RPMI7951 (cell line): ENCODE results near the gene FMNL3. TPM values are rescaled to one million over a fixed set of nuclear protein-coding genes. Genes with fewer than 3 reads are reported as not detected.

Experiments
- DNase-seq: peaks from one replicate; pipeline ENCODE4 v3.0.0-alpha.2; 2012; ENCODE audit warnings: low read depth
- total RNA-seq: library from RNA; depleted of rRNA; stranded (reverse); fragments of >200 nt; shearing (Covaris generic); gene quantifications from 2 replicates; pipeline ENCODE4 v1.2.3, GENCODE V29; 2014

The FMNL3 gene
- total RNA-seq, 1 experiment from 2014 or later, result 24.4 TPM

DNA sequence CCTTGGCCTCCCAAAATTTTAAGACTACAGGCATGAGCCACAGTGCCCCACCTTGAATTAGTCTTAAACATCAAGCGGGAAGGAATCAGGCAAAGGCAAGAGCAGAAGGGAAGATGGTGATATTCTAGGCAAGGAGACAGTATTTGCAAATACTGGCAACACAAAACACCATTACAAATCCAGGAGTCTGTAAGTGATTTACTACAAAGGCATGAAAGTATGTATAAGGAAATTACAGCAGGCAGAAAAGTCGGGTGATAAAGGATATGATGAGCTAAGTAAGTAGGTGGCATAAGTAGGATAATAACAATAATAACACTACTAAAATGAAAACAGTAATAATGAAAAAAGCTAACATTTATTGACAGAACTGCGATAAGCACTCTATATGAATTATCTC is 28.5 kb downstream of the FMNL3 start:
- DNase-seq, result no peak

- no peak for DNase-seq
Measured at GRCh38 chr12:49675137-49675536, 32.1 kb downstream of the FMNL3 start.

DNA sequence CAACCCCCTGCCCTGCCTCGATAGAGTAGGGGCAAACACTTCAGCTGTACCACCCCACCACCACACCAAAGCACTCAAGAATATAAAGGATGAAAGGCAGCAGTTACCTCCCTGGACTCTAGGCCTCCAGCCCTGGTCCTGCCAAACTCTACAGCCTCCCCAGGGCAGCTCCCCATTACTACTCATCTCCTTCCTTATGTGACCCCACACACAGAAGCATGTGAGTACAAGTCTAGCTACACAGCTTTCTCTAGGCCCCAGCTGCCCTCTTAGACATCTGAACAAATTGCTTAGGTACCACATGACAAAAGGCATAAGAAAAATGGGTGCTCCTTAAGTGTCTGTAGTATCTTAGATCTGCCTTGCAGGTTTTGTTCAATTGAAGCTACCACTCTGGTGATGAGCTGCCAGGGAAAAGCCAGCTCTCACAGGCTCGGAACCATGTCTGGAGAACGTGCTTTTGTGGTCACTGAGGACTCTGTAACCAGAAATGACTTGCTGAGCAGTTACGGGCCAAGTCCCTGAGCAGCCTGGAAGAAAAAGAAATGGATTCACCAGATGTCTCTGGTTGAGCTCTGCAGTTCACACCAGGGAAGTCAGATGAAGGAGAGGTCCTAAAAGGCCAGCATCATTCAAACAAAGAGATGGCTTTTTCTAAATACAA is 32.8 kb downstream of the FMNL3 start:
- peak; percentile 70 for DNase-seq

DNA sequence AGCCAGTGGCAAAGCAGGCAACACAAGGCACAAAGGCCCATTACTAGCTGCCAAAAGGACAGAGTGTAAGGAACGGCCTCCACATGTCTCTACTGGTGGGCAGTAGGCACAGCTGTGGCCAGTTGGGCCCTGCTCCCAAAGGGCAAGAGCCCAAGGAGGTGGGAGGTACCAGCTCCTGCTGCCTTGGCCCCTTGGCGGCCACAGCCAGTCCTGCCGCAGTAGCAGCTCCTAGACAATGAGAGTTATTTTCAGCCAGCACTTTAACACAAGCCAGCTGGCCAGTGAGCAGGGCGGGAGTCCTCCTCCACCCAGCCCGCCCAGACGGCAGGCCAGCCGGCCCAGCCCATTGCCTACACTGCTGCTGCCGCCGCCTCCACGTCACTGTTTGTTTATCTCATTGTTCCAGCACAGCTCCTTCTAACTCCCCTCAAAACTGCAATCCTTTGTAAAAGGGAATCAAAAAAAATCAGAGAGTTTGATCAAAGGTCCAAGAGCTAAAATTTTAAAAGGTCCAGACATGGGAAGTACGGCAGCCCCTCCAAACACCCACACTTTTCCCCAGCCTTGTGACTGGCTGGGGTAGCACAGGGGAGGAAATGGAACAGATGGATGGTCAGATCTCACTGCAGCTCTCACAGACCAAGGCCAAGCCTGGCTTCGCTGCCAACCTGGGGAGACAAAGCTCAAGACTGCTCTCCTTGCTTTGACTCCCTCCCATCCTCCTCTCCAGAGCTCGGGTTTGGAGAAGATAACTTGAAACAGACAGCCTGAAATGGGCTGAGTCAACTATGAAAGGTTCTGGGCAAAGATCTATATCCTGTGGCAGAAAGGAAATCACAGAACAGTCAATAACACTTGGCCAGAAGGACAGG is 33.5 kb downstream of the FMNL3 start:
- DNase-seq, result peak; percentile 96

- no peak for DNase-seq
Measured at GRCh38 chr12:49672301-49673217, 34.6 kb downstream of the FMNL3 start.

- no peak for DNase-seq
Measured at GRCh38 chr12:49671031-49671765, 36.0 kb downstream of the FMNL3 start.

- DNase-seq, result no peak
Measured at GRCh38 chr12:49669796-49670195, 37.4 kb downstream of the FMNL3 start.

- DNase-seq, result no peak
Measured at GRCh38 chr12:49667325-49668090, 39.7 kb downstream of the FMNL3 start.

GRCh38 chr12:49666176-49666575 is 41.0 kb downstream of the FMNL3 start:
- DNase-seq, result no peak

DNA sequence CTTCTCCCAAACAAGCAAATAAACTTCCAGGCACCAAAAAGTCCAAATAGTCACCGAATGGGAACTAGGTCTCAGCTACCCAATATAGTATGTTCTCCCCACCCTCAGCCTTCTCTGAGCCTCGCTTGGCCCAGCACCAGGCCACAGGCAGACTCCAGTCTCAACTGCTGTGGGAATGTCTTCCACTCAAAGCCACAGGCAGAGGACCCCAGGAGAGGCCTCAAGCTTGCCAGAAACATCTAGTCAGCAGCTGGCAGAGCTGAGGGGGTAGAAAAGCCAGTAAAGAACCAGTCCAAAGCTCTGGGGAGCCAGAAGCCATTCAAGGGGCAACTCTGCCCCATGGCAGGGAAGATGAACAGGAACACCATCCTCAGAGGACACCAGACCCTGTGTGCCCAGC is 41.8 kb downstream of the FMNL3 start:
- peak; percentile 35 for DNase-seq

DNA sequence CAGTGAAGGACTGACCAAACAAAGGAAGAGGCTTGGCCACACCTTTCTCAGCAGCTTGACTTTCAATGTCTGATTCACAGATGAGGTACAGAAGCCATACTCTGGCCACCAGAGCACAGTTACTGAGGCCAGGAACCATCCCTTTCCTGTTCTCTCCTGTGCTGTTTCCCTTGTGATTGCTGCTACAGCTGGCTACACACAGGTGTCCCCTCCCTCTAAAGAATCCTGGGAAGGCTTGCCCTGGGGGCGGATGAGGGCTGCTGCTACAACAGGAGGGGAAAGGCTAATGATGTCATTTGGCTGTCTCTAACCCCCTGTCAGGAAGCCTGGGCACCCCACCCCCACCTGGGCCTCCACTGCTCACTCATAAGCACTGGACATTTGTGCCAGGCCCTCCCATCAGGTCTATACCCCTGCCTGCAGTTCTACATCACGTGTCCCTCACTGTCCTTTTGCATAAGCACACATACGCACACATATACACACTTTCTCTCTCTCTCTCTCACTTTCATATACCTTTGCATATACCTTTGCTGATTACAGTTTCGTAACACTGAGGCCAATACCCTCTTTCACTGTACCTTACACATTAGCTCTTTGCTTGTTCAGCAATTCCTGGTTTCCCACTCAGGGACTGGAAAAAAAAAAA is 42.5 kb downstream of the FMNL3 start:
- peak; percentile 32 for DNase-seq

GRCh38 chr12:49664167-49664566 is 43.0 kb downstream of the FMNL3 start:
- no peak for DNase-seq

DNA sequence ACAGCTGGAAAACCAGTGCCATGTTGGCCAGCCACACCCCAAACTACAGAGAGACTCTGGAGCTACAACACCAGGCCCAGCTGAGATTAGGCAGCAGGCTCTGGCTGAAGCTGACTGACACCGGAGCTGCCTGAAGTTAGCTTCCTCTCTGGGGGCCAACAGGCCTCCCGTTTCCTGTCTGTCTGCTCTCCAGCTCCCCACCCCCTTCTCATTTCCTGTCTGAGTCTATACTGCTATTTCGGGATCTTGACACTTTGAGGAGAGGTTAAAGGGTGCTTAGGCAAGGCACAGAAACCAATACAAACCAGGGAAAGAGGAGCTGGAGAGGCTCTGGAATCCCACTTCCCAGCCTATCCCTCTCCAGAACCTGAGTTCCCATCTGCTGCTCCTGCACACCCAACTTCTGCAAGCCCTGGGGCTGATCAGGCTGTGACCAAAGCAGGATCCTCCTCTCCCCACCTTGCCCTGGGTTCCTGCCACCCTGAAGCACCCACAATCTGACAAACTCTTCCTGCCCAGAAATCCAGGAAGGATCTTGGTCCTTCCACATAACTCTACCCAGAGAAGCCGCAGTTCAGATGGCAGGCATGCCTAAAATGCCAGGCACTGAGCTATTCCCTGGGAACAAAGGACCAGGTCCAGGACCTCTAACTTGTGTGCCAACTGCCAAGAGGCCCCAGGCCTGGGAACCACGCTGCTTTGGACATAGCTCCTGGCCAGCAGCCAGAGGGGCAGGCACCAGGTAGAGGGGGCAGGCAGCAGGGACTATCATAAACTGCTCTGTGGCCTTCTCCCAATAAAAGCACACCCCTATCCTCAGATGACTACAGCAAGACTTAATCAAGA is 44.0 kb downstream of the FMNL3 start:
- DNase-seq, result peak; percentile 89

DNA sequence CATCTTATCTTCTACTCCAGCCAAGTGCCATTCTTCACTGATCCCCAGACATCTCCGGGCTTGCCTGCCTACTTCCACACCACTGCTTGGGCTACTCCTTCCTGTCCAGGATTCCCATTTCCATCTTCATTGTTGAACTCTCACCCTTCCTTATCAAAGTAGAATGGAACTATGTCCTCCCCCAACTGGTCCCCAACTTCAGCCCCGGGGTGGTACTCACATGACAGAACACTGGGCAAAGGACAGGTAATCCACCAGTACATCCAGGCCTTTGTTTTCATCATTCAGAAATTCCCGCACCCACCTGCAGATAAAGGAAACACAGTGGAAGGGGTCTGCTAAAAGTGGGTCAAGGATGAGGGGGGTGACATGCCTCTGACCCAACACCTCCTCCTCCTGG is 45.5 kb downstream of the FMNL3 start:
- DNase-seq, result no peak

DNA sequence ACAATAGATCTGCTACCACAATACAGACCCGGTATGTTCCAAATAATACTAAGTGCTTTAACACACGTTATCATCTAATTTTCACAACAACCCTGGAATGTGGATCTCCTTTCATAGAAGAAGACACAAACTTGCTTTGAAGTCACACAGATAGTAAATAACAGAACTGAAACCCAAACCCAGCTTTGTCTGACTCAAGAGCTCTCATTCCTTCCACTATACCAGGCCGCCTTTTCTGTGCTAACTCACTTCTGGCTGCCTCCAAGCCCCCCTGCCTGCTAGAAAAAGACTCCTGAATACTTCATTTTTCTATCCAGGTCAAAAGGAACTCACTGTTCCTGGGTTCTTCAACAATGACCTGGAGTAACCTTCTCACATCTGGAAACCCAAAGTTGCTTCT is 46.0 kb downstream of the FMNL3 start:
- DNase-seq, result no peak

DNA sequence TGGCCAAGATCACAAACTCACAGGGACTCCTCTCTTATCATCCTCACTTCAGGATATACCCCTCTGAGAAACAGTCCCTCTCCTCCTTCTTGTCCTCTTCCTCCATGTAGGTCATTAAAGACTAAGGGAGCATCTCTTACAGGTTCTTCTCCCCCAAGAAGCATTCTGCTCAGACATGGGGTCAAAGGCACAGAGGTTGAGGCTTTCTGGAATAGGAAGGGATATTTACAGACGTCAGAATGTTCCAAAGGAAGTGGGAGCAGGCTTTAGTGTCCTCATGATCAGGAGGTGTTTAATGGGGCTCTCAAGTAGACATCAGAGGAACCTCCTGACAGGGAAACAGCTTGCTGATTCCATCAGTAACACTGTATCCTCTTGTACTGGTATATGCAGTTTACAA is 47.5 kb downstream of the FMNL3 start:
- no peak for DNase-seq

- no peak for DNase-seq
Measured at GRCh38 chr12:49658276-49658675, 48.9 kb downstream of the FMNL3 start.

DNA sequence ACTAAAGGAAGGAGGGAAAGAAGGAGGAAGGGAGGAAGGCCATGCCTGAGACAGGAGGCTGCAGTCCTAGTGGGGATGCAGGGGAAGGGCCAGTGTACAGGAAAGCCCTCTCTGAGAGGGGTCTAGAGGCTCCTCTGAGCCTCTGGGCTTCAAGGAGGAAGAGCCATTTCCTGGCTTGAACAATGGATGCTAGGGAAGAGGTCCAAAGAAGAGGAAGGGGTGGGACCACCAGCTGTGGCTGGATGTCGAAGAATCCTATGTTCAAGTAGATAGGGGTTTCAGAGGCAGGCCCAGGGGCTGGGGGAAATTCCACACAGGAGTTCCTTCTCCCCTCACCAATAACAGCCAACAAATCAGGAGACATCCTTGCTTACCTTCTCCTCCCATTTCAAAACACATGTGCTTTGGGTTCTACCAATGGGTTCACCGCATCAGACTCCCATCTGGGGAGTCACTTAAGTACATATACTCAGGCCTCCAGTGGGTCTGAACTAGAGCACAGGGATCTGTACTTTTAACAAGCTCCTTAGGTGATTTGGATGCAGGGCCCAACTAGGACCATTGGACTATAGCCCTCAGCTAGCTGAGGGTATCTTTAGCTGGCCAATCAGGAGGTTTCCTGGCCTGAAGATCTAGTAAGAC is 51.5 kb downstream of the FMNL3 start:
- DNase-seq, result no peak

DNA sequence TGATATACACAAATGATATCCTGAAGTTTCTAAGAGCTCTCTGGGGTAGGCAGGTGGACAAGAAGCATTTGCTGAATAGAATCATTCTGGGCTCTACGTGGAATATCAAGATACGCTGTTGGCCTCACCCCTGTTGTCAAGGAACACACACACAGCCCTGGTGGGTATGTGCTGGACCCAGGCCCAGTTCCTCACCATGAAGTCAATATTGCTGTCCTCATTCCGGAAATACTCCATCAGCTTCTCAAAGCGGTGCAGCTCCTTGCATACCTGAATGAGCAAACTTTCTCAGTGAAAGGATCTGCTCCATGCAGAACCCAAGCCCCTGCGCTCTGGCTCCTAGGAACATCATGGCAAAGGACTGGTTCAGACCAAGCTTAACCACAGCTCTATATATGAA is 52.5 kb downstream of the FMNL3 start:
- no peak for DNase-seq
